D341Med (cell line): Measurements from ENCODE around the gene STX1B.
A peak's percentile ranks its signal among the peaks of the same experiment; 100 is the strongest.

ENCODE experiments used
- DNase-seq: peaks from one replicate; pipeline ENCODE4 v3.0.0; 2012; ENCODE audit warnings: low spot score

Gene STX1B

GRCh38 chr16:30996324-30996984 lies 14.0 kb downstream of the STX1B start:
- no peak for DNase-seq

- DNase-seq: no peak
Observed at GRCh38 chr16:30995927-30996323, 14.5 kb downstream of the STX1B start.

- DNase-seq: no peak
Observed at GRCh38 chr16:30992931-30993816, 17.3 kb downstream of the STX1B start.

GRCh38 chr16:30992276-30992780 lies 18.1 kb downstream of the STX1B start:
- no peak for DNase-seq

GRCh38 chr16:30991052-30991451 lies 19.4 kb downstream of the STX1B start:
- no peak for DNase-seq

- DNase-seq: no peak
Observed at GRCh38 chr16:30990105-30990504, 20.3 kb downstream of the STX1B start.

GRCh38 chr16:30989469-30990047 lies 20.9 kb downstream of the STX1B start:
- DNase-seq: no peak

GRCh38 chr16:30987581-30988190 lies 22.8 kb downstream of the STX1B start:
- no peak for DNase-seq

GRCh38 chr16:30986129-30986991 lies 24.1 kb downstream of the STX1B start:
- DNase-seq: no peak

GRCh38 chr16:30985401-30986128 lies 24.9 kb downstream of the STX1B start:
- DNase-seq: peak; percentile 67

- DNase-seq: peak; percentile 93
Observed at GRCh38 chr16:30984669-30985400, 25.6 kb downstream of the STX1B start, which contains the start of gene HSD3B7. Gene HSD3B7, plus strand, starts transcription at chr16:30985207. Its CDS starts 452 bp downstream, at chr16:30985659.

- DNase-seq: no peak
Observed at GRCh38 chr16:30983898-30984610, 26.4 kb downstream of the STX1B start.

- no peak for DNase-seq
Observed at GRCh38 chr16:30983289-30983889, 27.0 kb downstream of the STX1B start.

- DNase-seq: no peak
Observed at GRCh38 chr16:30982548-30983288, 27.7 kb downstream of the STX1B start.

GRCh38 chr16:30980959-30981358 lies 29.5 kb downstream of the STX1B start:
- no peak for DNase-seq

GRCh38 chr16:30980434-30980833 lies 30.0 kb downstream of the STX1B start:
- DNase-seq: no peak

GRCh38 chr16:30980023-30980371 lies 30.4 kb downstream of the STX1B start:
- no peak for DNase-seq
